ENCODE measurements around the gene PRPS1.
"Not testable (repeated sequence)": the region's sequence is repeated elsewhere in the genome, so short reads cannot be mapped to it uniquely, and the experiment has no call there.

Gene PRPS1

DNA sequence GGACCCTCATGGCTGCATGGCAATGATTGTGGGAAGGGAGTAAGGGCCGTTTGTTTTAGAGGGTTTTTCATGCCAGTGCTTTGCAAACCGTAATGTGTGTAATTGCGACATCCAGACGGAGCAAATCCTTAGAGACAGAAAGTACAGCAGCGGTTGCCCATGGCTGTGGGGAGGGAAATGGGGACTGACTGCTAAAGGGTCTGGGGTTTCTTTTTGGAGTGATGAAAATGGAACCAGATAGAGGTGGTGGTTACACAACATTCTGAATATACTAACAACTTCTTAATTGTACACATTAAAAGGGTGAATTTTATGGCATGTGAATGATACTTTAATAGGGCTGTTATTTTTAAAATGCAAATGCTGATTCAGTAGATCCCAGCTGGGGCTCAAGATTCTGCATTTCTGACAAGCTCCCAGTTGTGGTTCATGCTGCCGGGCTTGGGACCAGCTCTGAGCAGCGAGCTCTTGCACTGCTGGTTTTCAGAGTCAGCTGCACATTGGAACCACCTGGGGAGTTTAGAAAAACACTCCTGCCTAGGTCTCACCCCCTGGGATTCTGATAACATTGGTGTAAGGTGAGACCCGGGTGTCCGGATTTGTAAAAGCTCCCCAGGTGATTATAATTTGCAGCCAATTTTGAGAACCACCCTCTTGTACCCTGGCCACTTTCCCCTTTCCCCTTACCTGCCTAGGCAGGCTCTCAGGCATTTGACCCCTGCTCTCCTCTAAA is 47.7 kb downstream of the PRPS1 start:
- DNase-seq: peak; percentile 20

DNA sequence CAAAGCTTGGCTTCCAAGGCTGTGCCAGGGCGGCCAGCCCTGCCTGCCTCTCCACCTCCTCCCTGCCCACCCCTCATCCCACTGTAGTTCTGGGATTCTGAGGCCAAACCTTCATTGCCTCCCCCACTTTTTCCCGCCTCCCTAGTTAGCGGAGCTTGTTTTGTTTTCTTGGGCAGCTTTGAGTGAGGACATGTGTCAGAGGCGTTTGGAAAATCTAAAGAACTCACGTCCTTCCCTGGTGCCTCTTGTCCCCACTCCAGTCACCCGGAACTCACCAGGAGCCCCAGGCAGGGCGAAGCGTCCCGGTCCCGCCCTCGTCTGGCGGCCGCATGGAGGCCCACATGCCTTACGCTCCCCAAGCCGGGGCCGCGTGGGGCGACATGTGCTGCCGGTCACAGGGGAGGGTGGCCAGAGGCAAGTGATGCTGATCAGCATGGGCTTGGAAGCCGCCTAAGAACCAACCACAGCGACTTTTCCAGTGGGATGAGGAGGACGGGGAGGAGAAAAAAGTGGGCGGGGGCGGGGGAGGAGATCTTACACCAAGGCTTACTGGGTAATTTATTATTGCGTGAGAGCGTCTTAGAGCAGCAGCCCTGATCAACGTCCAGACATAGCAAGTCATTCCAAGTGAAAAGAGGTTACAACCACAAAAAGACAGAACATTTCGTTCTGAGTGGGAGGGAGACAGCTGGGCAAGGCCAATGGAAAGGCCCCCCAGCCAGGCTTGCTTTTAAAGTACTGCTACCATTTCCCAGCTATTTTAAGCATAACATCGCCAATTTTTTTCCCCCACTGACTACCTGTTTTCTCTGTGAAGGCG is 48.5 kb downstream of the PRPS1 start:
- peak; percentile 27 for DNase-seq

DNA sequence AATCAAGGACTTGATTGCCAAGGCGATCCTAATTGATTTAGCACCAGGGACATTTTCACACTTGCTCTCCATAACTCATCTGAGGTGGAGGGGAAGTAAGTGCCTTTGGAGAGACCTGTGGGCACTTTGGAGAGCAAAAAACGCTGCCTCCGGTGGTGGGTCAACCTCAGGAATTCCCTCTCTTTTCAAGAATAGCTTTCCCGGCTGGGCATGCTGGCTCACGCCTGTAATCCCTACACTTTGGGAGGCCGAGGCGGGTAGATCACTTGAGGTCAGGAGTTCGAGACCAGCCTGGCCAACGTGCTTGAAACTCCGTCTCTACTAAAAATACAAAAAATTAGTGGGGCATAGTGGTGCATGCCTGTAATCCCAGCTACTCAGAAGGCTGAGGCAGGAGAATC is 49.2 kb downstream of the PRPS1 start:
- DNase-seq: no peak

DNA sequence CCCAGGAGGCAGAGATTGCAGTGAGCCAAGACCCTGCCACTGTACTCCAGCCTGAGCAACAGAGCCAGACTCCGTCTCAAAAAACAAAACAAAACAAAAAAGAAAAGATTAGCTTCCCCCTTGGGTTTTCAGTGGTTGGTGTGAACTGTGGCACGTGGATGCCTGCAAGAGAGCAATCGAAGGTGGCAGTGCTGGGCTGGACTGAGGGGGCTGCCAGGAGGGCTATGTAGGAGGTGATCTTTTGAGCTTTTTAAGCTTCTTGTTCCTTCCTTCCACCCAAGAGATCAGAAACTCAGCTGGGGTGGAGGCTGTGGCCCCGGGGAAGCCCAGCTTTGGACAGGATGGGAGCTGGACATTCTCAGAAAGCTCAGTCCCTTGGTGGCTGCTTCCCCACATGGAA is 49.6 kb downstream of the PRPS1 start:
- DNase-seq: no peak

DNA sequence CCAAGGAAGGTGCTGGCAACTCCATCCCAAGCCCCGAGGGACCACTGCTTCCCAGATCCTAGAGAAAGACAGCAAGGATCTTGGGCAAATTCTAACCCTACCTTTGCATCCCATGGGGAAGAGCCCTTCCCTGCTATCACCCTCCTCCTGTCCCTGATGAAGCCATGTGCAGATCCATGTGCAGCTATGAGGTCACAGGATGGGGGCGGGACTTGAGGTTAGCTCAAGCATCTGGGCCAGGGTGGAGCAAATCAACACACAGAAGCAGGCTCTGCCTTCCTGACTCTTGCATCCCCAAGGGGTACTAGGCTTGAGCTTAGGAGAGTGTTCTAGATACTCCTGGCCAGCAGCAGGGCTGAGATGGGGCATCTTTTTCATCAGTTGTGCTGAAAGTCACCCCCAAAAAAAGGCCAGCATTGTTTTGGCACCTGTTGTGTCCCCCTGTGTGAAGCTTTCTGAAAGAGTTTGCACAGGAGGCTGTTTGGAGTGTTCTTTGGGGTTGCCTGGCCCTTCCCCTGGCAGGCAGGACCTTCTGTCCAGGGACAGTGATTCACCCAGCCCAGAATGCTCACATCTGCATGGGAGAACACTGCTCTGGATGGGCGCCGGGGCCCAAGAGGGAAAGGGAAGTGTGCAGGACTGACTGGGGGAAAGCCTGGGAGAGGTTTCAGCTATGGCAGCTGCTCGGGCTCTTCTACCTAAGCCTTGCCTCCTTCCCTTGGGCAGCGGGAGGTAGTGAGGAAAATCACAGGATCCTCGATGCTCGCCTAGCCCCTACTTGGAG is 50.8 kb downstream of the PRPS1 start:
- DNase-seq: no peak

DNA sequence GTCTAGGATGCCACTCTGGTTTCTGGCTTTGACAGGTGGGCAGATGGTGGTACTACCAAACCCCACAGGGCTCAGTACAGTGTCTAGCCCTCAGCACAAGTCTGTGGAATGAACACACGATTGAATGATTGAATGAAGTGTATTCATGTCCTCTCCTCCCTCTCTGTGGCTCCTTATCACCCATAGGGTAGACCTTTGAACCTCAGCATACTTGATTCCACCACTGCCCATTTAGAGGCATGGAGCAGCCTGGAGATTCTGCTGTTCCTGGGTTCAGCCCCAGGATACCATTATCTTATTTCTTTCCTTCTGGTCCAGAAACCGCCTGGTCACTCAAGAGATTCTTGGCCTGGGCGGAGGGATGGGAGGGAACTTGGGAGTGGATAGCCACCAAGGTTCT is 53.9 kb downstream of the PRPS1 start:
- DNase-seq: no peak

DNA sequence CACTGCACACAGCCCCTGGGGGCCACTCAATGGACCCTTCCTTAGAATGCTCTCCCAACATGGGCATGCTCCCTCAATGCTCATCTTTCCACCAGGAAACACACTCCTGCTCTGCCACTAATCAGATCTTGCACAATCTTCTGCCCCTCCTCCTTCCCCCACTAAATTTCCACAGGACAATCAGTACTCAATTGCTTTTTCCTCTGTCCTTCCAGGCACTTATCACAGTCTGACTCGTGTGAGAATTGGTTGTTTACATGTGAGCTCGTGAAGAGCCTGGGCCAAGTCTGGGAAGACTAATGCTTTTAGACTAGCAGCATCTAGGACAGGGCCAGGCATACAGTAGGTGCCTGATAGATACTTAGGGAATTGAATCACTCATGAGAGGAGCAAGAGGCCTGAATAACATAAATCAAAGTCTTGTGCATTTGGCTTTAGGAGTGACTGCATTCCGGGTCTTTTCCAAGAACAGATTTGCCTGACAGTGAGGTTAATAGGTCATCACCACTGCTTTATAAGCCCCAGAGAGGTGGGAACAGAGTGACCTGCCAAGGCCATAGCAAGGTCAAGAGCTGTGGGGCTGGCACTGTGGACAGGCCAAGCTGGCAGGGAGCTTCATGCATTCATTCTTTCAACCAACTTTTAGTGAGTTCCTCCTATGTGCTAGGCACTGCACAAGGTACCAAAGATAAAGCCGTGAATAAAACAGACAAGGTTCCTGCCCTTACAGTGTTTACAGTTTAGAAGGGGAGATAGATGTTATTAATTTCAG is 55.0 kb downstream of the PRPS1 start:
- DNase-seq: no peak

- DNase-seq: no peak
Observed at GRCh38 chrX:107683931-107684330, 55.6 kb downstream of the PRPS1 start.

DNA sequence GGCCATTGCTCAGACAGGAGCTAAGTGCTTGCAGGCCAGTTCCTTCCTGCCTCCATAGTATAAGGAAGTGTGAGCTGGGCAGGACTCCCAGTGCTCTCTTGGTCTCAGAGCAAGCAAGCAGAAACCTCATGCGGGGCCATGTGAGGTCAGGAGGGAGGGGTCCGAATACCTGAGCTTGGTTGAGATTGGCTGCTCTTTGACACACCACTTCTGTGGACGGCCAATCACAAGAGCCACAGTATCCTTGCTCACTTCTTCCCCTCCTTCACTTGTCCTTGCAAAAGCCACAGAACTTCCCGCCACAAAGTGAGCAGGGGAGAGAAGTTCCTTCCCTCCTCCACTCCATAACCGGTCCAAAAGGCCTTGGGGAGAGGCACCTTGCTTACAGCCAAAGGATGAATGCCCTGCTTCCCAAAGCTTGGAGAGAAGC is 56.7 kb downstream of the PRPS1 start:
- peak; percentile 20 for DNase-seq

DNA sequence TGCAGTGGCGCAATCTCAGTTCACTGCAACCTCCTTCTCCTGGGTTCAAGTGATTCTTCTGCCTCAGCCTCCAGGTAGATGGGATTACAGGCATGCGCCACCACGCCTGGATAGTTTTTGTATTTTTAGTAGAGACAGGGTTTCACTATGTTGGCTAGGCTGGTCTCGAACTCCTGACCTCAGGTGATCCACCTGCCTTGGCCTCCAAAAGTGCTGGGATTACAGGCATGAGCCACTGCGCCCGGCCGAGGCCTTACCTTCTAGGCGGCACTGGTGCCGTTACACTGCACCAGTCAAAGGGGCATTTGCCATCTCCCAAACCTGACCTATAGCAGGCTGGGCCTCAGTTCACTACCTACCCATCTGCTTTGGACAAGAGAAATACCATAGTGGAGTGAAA is 57.3 kb downstream of the PRPS1 start:
- not testable (repeated sequence) for DNase-seq

- DNase-seq: no peak
Observed at GRCh38 chrX:107686026-107686425, 57.7 kb downstream of the PRPS1 start.

GRCh38 chrX:107686792-107687191 is 58.5 kb downstream of the PRPS1 start:
- no peak for DNase-seq

DNA sequence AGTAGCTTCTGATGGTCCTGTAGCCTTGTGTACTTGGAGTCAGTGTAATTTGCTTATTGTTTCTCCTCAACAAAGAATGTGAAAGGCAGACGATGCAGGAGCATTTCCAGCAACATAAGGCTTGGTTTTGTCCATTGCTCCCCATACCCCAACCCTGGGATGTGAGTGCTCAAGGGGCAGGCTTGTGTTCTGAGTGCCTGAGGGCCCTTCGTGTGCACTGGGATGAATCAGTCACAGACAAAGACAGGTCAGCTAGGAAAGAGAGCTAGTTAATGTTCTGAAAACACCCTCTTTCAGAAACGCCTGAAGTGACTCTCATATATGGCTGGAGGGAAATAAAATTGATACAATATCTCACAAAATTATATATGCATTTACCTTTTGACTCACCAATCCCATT is 59.1 kb downstream of the PRPS1 start:
- no peak for DNase-seq

DNA sequence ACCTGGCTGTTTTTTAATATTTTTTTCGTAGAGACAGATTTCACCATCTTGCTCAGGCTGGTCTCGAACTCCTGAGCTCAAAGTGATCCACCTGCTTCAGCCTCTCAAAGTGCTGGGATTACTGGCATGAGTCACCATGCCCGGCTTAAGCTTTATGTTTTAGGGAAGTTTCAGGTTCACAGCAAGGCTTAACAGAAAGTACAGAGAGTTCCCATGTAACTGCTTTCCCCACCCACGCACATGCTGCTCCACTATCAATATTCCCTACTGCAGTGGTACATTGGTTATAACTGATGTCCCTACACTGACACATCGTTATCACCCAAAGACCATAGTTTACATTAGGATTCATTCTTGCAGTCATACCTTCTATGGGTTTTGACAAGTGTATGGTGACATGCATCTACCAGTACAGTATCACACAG is 62.7 kb downstream of the PRPS1 start:
- no peak for DNase-seq

- no peak for DNase-seq
Observed at GRCh38 chrX:107699616-107700015, 71.3 kb downstream of the PRPS1 start.

GRCh38 chrX:107700317-107700774 is 72.0 kb downstream of the PRPS1 start:
- DNase-seq: peak; percentile 44
